ENCODE results near the gene ESRRG. TPM values are rescaled to one million over a fixed set of nuclear protein-coding genes. Genes with fewer than 3 reads are reported as not detected.

ESRRG gene
- total RNA-seq, 2 donors from 2014 or later: 5.1 to 6.7 TPM

DNA sequence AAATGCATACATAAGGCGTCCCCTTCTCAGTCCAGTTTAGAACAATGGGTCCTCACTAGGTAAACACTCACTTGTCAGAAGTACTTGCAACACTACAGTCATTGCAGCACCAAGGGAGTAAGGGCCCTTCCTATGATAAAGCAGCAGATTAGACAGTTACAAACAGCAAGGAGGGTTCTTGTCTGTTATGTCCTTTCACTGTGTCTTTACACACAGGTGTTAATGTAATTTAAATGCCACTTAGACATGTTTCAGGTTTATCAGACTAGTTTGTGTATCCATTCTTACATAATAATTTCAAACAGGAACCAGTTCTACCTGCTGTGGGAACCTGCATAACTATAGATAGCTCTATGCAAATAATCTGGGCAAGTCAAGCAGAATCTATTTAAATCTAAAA lies 194.4 kb downstream of the ESRRG start:
- no peaks in the 10 kb centered on the region for H3K27me3 Mint-ChIP-seq (ENCODE audit: insufficient read depth)
- TF ChIP-seq, protein P1, sequence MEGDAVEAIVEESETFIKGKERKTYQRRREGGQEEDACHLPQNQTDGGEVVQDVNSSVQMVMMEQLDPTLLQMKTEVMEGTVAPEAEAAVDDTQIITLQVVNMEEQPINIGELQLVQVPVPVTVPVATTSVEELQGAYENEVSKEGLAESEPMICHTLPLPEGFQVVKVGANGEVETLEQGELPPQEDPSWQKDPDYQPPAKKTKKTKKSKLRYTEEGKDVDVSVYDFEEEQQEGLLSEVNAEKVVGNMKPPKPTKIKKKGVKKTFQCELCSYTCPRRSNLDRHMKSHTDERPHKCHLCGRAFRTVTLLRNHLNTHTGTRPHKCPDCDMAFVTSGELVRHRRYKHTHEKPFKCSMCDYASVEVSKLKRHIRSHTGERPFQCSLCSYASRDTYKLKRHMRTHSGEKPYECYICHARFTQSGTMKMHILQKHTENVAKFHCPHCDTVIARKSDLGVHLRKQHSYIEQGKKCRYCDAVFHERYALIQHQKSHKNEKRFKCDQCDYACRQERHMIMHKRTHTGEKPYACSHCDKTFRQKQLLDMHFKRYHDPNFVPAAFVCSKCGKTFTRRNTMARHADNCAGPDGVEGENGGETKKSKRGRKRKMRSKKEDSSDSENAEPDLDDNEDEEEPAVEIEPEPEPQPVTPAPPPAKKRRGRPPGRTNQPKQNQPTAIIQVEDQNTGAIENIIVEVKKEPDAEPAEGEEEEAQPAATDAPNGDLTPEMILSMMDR (conservative IDR thresholded peaks at IDR 0.05): no peak
- no peaks in the 10 kb centered on the region for H3K27me3 ChIP-seq (ENCODE audit: control insufficient read depth, insufficient read depth, low read length, poor library complexity, severe bottlenecking)
- no peak overlapping the region for H3K27ac ChIP-seq (ENCODE audit: low read depth, low read length)
- H3K9ac ChIP-seq (ENCODE audit: extremely low read depth, low read length, poor library complexity, severe bottlenecking): no peak overlapping the region
- no peaks in the 10 kb centered on the region for H3K9me3 Mint-ChIP-seq
- 52% methylated on average over 1 of the region's 1 CpG; no CpG with 5 or more reads in 1 of the 2 experiments for WGBS, 2 experiments (ENCODE audit: insufficient coverage in 1 of 2, insufficient read length in 1 of 2)
- no peak for DNase-seq
- H3K9me3 ChIP-seq (ENCODE audit: control insufficient read depth, low read length): no peaks in the 10 kb centered on the region
- H3K4me1 ChIP-seq (ENCODE audit: control insufficient read depth, insufficient read depth, low read length): no peaks in the 10 kb centered on the region
- no peaks in the 10 kb centered on the region for H3K36me3 Mint-ChIP-seq (ENCODE audit: low read depth)
- no peak overlapping the region for H3K4me3 Mint-ChIP-seq
- H3K36me3 ChIP-seq (ENCODE audit: control insufficient read depth, insufficient read depth, low read length): no peaks in the 10 kb centered on the region
- H3K27ac Mint-ChIP-seq: no peak overlapping the region
- H3K4me3 ChIP-seq (ENCODE audit: low read length): no peak overlapping the region
- peaks cover 22% of the 10 kb centered on the region for H3K4me1 Mint-ChIP-seq

DNA sequence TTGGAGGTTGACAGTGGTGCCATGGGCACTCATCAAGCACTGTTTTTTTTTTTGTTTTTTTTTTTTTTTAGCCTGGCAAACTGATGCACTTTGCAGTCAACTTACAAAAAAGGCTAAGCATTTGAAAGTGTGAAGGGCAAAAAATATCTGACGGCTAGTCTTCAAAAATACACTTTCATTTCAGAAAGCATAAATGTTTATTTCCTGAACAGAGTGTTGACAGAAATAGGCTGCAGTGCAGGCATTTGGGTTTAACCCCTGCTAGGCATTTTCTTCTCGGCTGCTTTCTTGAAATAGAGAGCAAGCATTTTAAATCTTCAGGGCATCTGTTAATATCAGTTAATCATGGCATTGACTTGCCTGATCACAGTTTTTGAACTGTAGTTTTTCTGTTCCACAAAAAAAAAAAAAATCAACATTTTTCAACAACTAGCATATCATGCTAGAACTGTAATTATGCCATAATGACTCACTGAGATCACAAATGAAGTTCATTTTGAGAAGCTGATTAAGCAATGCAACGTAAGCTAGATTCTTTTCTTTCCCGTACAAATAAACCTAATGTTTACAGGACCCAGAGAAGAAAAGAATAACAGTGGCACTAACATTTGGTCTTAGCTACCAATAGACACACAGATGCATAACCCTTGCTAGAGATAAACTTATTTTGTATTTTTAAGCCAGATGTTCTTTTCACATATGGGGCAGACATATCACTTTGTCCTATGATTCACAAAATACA lies 199.6 kb downstream of the ESRRG start:
- H3K36me3 ChIP-seq (ENCODE audit: control insufficient read depth, insufficient read depth, low read length): no peaks in the 10 kb centered on the region
- peaks cover 3% of the 10 kb centered on the region for H3K4me1 Mint-ChIP-seq
- WGBS, 2 experiments (ENCODE audit: insufficient coverage in 1 of 2, insufficient read length in 1 of 2): 95 to 97% methylated on average over 3 to 4 of the region's 4 CpGs
- H3K27ac Mint-ChIP-seq: no peak overlapping the region
- DNase-seq: no peak
- TF ChIP-seq, protein P1 (conservative IDR thresholded peaks at IDR 0.05): no peak
- H3K9ac ChIP-seq (ENCODE audit: extremely low read depth, low read length, poor library complexity, severe bottlenecking): no peak overlapping the region
- H3K9me3 ChIP-seq (ENCODE audit: control insufficient read depth, low read length): no peaks in the 10 kb centered on the region
- H3K27ac ChIP-seq (ENCODE audit: low read depth, low read length): no peak overlapping the region
- H3K9me3 Mint-ChIP-seq: no peaks in the 10 kb centered on the region
- H3K4me3 Mint-ChIP-seq: no peak overlapping the region
- no peaks in the 10 kb centered on the region for H3K27me3 Mint-ChIP-seq (ENCODE audit: insufficient read depth)
- no peaks in the 10 kb centered on the region for H3K36me3 Mint-ChIP-seq (ENCODE audit: low read depth)
- no peak overlapping the region for H3K4me3 ChIP-seq (ENCODE audit: low read length)
- no peaks in the 10 kb centered on the region for H3K27me3 ChIP-seq (ENCODE audit: control insufficient read depth, insufficient read depth, low read length, poor library complexity, severe bottlenecking)
- H3K4me1 ChIP-seq (ENCODE audit: control insufficient read depth, insufficient read depth, low read length): no peaks in the 10 kb centered on the region

DNA sequence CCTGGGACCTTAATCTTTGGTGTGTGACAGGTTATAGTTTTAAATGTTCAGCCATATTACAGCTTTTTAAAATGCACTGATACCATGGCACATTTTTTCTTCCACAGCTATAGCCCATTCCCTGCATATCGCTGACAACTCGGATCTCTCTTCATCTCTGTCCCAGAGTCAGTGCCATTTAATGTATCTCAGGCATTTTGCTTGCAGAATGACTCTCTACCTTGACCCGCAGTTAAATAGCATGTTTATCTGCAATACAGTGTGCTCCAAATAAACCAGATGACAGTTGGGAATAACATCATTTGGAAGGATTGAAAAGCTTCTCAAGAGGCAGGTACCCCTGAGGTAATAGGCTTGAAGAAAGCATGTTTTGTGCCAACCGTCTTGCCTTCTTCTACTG lies 200.2 kb downstream of the ESRRG start:
- H3K4me1 ChIP-seq (ENCODE audit: control insufficient read depth, insufficient read depth, low read length): no peaks in the 10 kb centered on the region
- TF ChIP-seq, protein P1 (conservative IDR thresholded peaks at IDR 0.05): no peak
- no peak overlapping the region for H3K4me3 ChIP-seq (ENCODE audit: low read length)
- no peaks in the 10 kb centered on the region for H3K27me3 ChIP-seq (ENCODE audit: control insufficient read depth, insufficient read depth, low read length, poor library complexity, severe bottlenecking)
- Mint-ChIP-seq H3K27ac (no peak overlapping the region), H3K4me3 (no peak overlapping the region), H3K9me3 (no peaks in the 10 kb centered on the region), H3K27me3 (ENCODE audit: insufficient read depth) (no peaks in the 10 kb centered on the region), H3K36me3 (ENCODE audit: low read depth) (no peaks in the 10 kb centered on the region), H3K4me1 (no peaks in the 10 kb centered on the region)
- H3K9me3 ChIP-seq (ENCODE audit: control insufficient read depth, low read length): no peaks in the 10 kb centered on the region
- H3K27ac ChIP-seq (ENCODE audit: low read depth, low read length): no peak overlapping the region
- no peaks in the 10 kb centered on the region for H3K36me3 ChIP-seq (ENCODE audit: control insufficient read depth, insufficient read depth, low read length)
- WGBS, 2 experiments (ENCODE audit: insufficient coverage in 1 of 2, insufficient read length in 1 of 2): 75 to 90% methylated on average over 3 to 4 of the region's 4 CpGs
- no peak for DNase-seq
- H3K9ac ChIP-seq (ENCODE audit: extremely low read depth, low read length, poor library complexity, severe bottlenecking): no peak overlapping the region

Data from endodermal cell (in vitro differentiated cells).